Astrocyte (in vitro differentiated cells and primary cell): ENCODE results near the gene SLC4A2. TPM values are rescaled to one million over a fixed set of nuclear protein-coding genes. Genes with fewer than 3 reads are reported as not detected.

ENCODE experiments used
- DNase-seq: peaks from one replicate; pipeline ENCODE4 v3.0.0-alpha.2; 2010; ENCODE audit warnings: low read depth
- FAIRE-seq: peaks from 2 replicates; lab custom pipeline; 2011; peaks lifted over from hg19 to GRCh38; lab: Jason Lieb, UNC
- H2AFZ ChIP-seq: 2 replicates; pipeline ENCODE4 v1.6.0; 2012; ENCODE audit warnings: low read depth, low read length, inconsistent platforms
- H3K27ac ChIP-seq: 2 replicates; pipeline ENCODE4 v1.5.1; 2011; ENCODE audit warnings: low read depth, low read length, inconsistent platforms
- H3K27me3 ChIP-seq: 2 replicates; pipeline ENCODE4 v1.6.0; 2011; ENCODE audit warnings: low read length, inconsistent platforms; ENCODE audit not compliant: insufficient read depth
- H3K36me3 ChIP-seq: 2 replicates; pipeline ENCODE4 v1.5.1; 2011; ENCODE audit warnings: low read length, inconsistent platforms; ENCODE audit not compliant: insufficient read depth
- H3K4me1 ChIP-seq: 2 replicates; pipeline ENCODE4 v1.5.1; 2011; ENCODE audit warnings: low read length, inconsistent platforms; ENCODE audit not compliant: insufficient read depth
- H3K4me2 ChIP-seq: 2 replicates; pipeline ENCODE4 v1.6.0; 2012; ENCODE audit warnings: low read length, inconsistent platforms
- H3K4me3 ChIP-seq: 2 replicates; pipeline ENCODE4 v1.5.1; 2011; ENCODE audit warnings: low read depth, mild to moderate bottlenecking, low read length, inconsistent platforms; ENCODE audit not compliant: insufficient read depth
- H3K79me2 ChIP-seq: 2 replicates; pipeline ENCODE4 v1.6.0; 2012; ENCODE audit warnings: mild to moderate bottlenecking, low read length, inconsistent platforms; ENCODE audit not compliant: insufficient read depth
- H3K9ac ChIP-seq: 2 replicates; pipeline ENCODE4 v1.6.0; 2012; ENCODE audit warnings: mild to moderate bottlenecking, low read length, inconsistent platforms
- H3K9me3 ChIP-seq: 2 replicates; pipeline ENCODE4 v1.5.1; 2012; ENCODE audit warnings: low read depth, mild to moderate bottlenecking, low read length, inconsistent platforms; ENCODE audit not compliant: insufficient read depth
- H4K20me1 ChIP-seq: 2 replicates; pipeline ENCODE4 v1.6.0; 2012; ENCODE audit warnings: low read length, inconsistent platforms; ENCODE audit not compliant: insufficient read depth
- H3K27ac Mint-ChIP-seq: one replicate; pipeline ENCODE4 v1.8.0; 2021; ENCODE audit warnings: mild to moderate bottlenecking, mixed read lengths; ENCODE audit not compliant: unreplicated experiment
- H3K27me3 Mint-ChIP-seq: one replicate; pipeline ENCODE4 v1.8.0; 2021; ENCODE audit warnings: low read depth, mixed read lengths; ENCODE audit not compliant: unreplicated experiment
- H3K36me3 Mint-ChIP-seq: one replicate; pipeline ENCODE4 v1.8.0; 2021; ENCODE audit warnings: low read depth, mixed read lengths; ENCODE audit not compliant: unreplicated experiment
- H3K4me1 Mint-ChIP-seq: one replicate; pipeline ENCODE4 v1.8.0; 2021; ENCODE audit warnings: low read depth, mixed read lengths; ENCODE audit not compliant: unreplicated experiment
- H3K4me3 Mint-ChIP-seq: one replicate; pipeline ENCODE4 v1.8.0; 2021; ENCODE audit warnings: mild to moderate bottlenecking, moderate library complexity, mixed read lengths; ENCODE audit not compliant: unreplicated experiment
- H3K9me3 Mint-ChIP-seq: one replicate; pipeline ENCODE4 v1.8.0; 2021; ENCODE audit warnings: mild to moderate bottlenecking, mixed read lengths; ENCODE audit not compliant: unreplicated experiment
- CTCF ChIP-seq: IDR thresholded peaks from 2 replicates; pipeline ENCODE4 v1.5.1; 2011; ENCODE audit warnings: low read depth, mild to moderate bottlenecking, inconsistent platforms, low read length, moderate library complexity; ENCODE audit not compliant: insufficient read depth
- EZH2 ChIP-seq: IDR thresholded peaks from 2 replicates; pipeline ENCODE4 v1.6.1; 2012; ENCODE audit warnings: mild to moderate bottlenecking, low read length, inconsistent platforms; ENCODE audit not compliant: insufficient read depth
- total RNA-seq: library from RNA; stranded (reverse); gene quantifications from 2 replicates; pipeline ENCODE4 v1.2.1, GENCODE V29; 2021

The SLC4A2 gene
- total RNA-seq, 1 donor from 2014 or later: 302 TPM

DNA sequence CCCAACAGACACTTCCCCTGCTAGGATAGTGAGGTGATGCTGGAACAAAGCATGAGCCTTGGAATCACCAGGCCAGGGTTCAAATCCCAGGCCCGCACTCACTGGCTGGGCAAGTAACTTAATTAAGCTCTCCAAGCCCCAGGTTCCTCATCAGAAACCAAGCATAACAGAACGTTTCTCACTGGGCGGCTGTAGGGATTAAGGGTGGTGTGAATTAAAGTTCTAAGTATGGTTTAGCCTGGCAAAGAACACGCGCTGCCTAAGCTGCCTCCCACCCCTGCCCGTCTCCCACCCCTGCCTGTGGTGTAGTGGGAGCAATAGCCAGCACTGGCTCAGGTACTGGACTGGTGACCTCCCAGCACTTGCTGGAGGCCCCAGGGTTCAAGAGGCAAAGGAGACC is 5.6 kb downstream of the SLC4A2 start:
- Histone ChIP-seq H3K4me3 (no peak overlapping the region), H3K36me3 (peaks cover 28% of the 10 kb centered on the region), H3K4me2 (no peak overlapping the region), H3K79me2 (peaks cover 54% of the 10 kb centered on the region), H2AFZ (no peak overlapping the region), H3K27me3 (no peaks in the 10 kb centered on the region), H3K4me1 (peaks cover 35% of the 10 kb centered on the region), H3K27ac (no peak overlapping the region), H4K20me1 (peaks cover 80% of the 10 kb centered on the region), H3K9me3 (no peaks in the 10 kb centered on the region), H3K9ac (no peak overlapping the region)
- DNase-seq (no peak), FAIRE-seq (no peak)
- Mint-ChIP-seq H3K4me3 (no peak overlapping the region), H3K27me3 (no peaks in the 10 kb centered on the region), H3K27ac (peak overlapping the region; percentile 77), H3K9me3 (no peaks in the 10 kb centered on the region), H3K4me1 (peaks cover 19% of the 10 kb centered on the region), H3K36me3 (peaks cover 11% of the 10 kb centered on the region)
- no peak for TF ChIP-seq EZH2
- TF ChIP-seq CTCF: no peak

DNA sequence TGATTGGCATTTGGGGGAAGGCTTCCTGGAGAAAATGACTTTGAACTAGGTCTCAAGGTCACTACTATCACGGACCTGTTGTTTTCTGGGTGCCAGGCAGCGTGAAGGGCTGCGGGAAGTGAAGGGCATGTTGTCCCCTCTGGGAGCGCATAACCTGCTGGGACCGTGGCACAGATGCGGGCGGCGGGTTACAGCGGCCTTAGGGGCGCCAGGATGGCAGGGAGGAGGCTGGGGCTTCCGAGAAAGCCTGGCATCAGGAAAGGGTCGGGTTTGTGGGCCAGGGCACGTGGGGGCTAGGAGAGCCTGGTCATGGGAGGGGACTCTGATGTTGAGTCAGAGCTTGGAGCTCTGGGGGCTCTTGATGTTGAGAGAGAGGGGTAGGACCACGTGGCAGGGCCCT is 6.1 kb downstream of the SLC4A2 start:
- no peak overlapping the region for H2AFZ ChIP-seq
- DNase-seq: no peak
- H3K79me2 ChIP-seq: peaks cover 49% of the 10 kb centered on the region
- no peak for TF ChIP-seq EZH2
- TF ChIP-seq CTCF: no peak
- Mint-ChIP-seq H3K4me3 (no peak overlapping the region), H3K27ac (peak overlapping the region; percentile 77), H3K36me3 (peaks cover 11% of the 10 kb centered on the region), H3K27me3 (no peaks in the 10 kb centered on the region), H3K4me1 (peaks cover 19% of the 10 kb centered on the region), H3K9me3 (no peaks in the 10 kb centered on the region)
- peaks cover 28% of the 10 kb centered on the region for H3K36me3 ChIP-seq
- no peak overlapping the region for H3K9ac ChIP-seq
- FAIRE-seq: no peak
- no peak overlapping the region for H3K4me3 ChIP-seq
- peaks cover 31% of the 10 kb centered on the region for H3K4me1 ChIP-seq
- no peaks in the 10 kb centered on the region for H3K9me3 ChIP-seq
- no peak overlapping the region for H3K27ac ChIP-seq
- H3K4me2 ChIP-seq: no peak overlapping the region
- H4K20me1 ChIP-seq: peaks cover 77% of the 10 kb centered on the region
- no peaks in the 10 kb centered on the region for H3K27me3 ChIP-seq

- Histone ChIP-seq H3K27ac (no peak overlapping the region), H3K27me3 (no peaks in the 10 kb centered on the region), H3K36me3 (peaks cover 28% of the 10 kb centered on the region), H3K79me2 (peaks cover 39% of the 10 kb centered on the region), H3K9me3 (no peaks in the 10 kb centered on the region), H3K9ac (no peak overlapping the region), H2AFZ (no peak overlapping the region), H3K4me1 (peaks cover 22% of the 10 kb centered on the region), H3K4me2 (no peak overlapping the region), H4K20me1 (peaks cover 68% of the 10 kb centered on the region), H3K4me3 (no peak overlapping the region)
- Mint-ChIP-seq H3K9me3 (no peaks in the 10 kb centered on the region), H3K4me3 (no peak overlapping the region), H3K27me3 (no peaks in the 10 kb centered on the region), H3K4me1 (peaks cover 15% of the 10 kb centered on the region), H3K27ac (no peak overlapping the region), H3K36me3 (peaks cover 11% of the 10 kb centered on the region)
- FAIRE-seq (no peak), DNase-seq (no peak)
- TF ChIP-seq EZH2 (no peak), CTCF (no peak)
Measured at GRCh38 chr7:151066273-151066974, 7.0 kb downstream of the SLC4A2 start.
